DOHH2 (cell line): ENCODE measurements around the gene GGT1.

Experiments
- EZH2phosphoT487 ChIP-seq: fragments of 200-600 bp; sonication (generic); IDR thresholded peaks from 2 replicates; pipeline ENCODE4 v1.6.1; 2017; ENCODE audit warnings: borderline replicate concordance, mild to moderate bottlenecking, antibody characterized with exemption, low read length, moderate library complexity, mixed read lengths
- TF ChIP-seq, protein P1 (sequence below): fragments of 200-600 bp; sonication (generic); IDR thresholded peaks from one replicate; pipeline ENCODE4 v1.5.1; 2014; ENCODE audit warnings: antibody characterized with exemption, mild to moderate bottlenecking, low read depth, low read length; ENCODE audit not compliant: poor library complexity, severe bottlenecking

DNA sequence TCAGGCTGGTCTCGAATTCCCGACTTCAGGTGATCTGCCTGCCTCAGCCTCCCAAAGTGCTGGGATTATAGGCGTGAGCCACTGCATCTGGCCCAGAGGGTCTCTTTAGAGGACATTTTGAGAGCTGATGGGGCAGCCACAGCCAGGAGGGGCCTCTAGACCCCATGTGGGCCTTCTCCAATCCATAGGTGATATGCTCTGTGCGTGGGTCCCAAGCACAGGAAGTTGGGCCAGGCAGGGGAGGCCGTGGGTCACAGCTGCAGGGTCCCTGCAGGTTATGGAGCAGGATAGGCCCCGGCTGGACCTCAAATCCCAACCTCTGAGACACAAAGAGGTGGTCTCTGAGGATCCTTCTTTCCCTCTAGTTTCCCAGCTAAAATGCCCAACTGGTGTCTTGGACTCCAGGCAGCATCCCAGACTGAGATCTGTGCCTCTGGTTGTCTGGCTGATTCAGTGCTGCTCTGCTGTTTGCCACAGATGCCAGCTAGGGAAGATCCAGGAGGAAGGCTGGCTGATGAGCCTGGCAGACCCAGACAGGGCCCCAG is 11.6 kb upstream of the GGT1 start:
- TF ChIP-seq, protein P1, sequence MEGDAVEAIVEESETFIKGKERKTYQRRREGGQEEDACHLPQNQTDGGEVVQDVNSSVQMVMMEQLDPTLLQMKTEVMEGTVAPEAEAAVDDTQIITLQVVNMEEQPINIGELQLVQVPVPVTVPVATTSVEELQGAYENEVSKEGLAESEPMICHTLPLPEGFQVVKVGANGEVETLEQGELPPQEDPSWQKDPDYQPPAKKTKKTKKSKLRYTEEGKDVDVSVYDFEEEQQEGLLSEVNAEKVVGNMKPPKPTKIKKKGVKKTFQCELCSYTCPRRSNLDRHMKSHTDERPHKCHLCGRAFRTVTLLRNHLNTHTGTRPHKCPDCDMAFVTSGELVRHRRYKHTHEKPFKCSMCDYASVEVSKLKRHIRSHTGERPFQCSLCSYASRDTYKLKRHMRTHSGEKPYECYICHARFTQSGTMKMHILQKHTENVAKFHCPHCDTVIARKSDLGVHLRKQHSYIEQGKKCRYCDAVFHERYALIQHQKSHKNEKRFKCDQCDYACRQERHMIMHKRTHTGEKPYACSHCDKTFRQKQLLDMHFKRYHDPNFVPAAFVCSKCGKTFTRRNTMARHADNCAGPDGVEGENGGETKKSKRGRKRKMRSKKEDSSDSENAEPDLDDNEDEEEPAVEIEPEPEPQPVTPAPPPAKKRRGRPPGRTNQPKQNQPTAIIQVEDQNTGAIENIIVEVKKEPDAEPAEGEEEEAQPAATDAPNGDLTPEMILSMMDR = no peak
- TF ChIP-seq EZH2phosphoT487 = no peak
